MCF 10A (cell line): ENCODE data around the gene IFI27L1. TPM values are rescaled to one million over a fixed set of nuclear protein-coding genes. Genes with fewer than 3 reads are reported as not detected.

ENCODE experiments used
- BruUV-seq: library from RNA; stranded (reverse); fragments of 400-500 nt; replicated peaks from 2 replicates; lab custom pipeline; 2021; lab: Mats Ljungman, UMichigan
- CTCF ChIA-PET: fragments of 300-600 bp; sonication (Branson Sonifier 250); formaldehyde crosslinking; extraction: SDS; loops from one replicate; lab custom pipeline; 2021; ENCODE audit warnings: antibody characterized with exemption, inconsistent platforms; lab: Yijun Ruan, JAX
- POLR2A ChIA-PET: fragments of 300-600, 350-650 bp; sonication (Branson Sonifier 250); formaldehyde crosslinking; extraction: SDS; loops from one replicate; lab custom pipeline; 2020; ENCODE audit warnings: antibody characterized with exemption, inconsistent platforms; lab: Yijun Ruan, JAX
- DNase-seq: peaks from one replicate; pipeline ENCODE4 v3.0.0-alpha.2; 2018; ENCODE audit not compliant: unreplicated experiment
- H3K27ac Mint-ChIP-seq: one replicate; pipeline ENCODE4 v1.8.0; 2022; ENCODE audit warnings: mild to moderate bottlenecking, low read depth, mixed read lengths; ENCODE audit not compliant: unreplicated experiment
- H3K27me3 Mint-ChIP-seq: one replicate; pipeline ENCODE4 v1.8.0; 2022; ENCODE audit warnings: mixed read lengths; ENCODE audit not compliant: insufficient read depth, unreplicated experiment
- H3K36me3 Mint-ChIP-seq: one replicate; pipeline ENCODE4 v1.8.0; 2022; ENCODE audit warnings: mild to moderate bottlenecking, moderate library complexity, mixed read lengths; ENCODE audit not compliant: insufficient read depth, unreplicated experiment
- H3K4me1 Mint-ChIP-seq: one replicate; pipeline ENCODE4 v1.8.0; 2022; ENCODE audit warnings: mixed read lengths; ENCODE audit not compliant: insufficient read depth, unreplicated experiment
- H3K4me3 Mint-ChIP-seq: one replicate; pipeline ENCODE4 v1.8.0; 2022; ENCODE audit warnings: mild to moderate bottlenecking, moderate library complexity, mixed read lengths; ENCODE audit not compliant: unreplicated experiment
- H3K9me3 Mint-ChIP-seq: one replicate; pipeline ENCODE4 v1.8.0; 2022; ENCODE audit warnings: mixed read lengths; ENCODE audit not compliant: unreplicated experiment
- intact Hi-C: fragments of 100-400 bp; cut with micrococcal nuclease; formaldehyde crosslinking; loops from 2 replicates; pipeline ENCODE4 v1.14.1; 2022
- total RNA-seq: library from RNA; stranded (reverse); gene quantifications from 2 replicates; pipeline ENCODE4 v1.2.3, GENCODE V29; 2022
- TF ChIP-seq, protein P1 (sequence below): fragments of 200-600 bp; IDR thresholded peaks from one replicate; pipeline ENCODE4 v1.8.0; 2022; ENCODE audit warnings: antibody characterized with exemption, mild to moderate bottlenecking; ENCODE audit not compliant: unreplicated experiment

Gene IFI27L1
- total RNA-seq, 1 experiment from 2014 or later = 18.4 TPM

DNA sequence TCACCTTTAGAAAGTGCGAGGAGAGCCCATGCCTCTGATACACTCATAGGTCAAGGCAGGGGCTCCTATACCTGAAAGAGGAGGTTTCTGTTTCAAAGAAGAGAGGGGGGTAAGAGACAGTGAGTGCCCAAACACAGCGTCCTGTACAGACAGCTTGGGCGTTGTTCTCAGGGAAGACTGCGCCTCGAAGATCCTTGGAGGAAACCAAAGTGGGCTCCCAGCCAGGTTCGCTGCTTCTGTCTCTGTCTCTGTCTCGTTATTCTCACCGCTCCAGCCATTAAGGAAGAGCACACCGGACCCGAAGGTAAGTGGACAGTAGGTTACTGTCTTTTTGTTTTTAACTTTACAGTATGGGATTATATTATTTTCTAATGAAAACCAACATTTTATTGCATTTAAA lies 23.6 kb downstream of the IFI27L1 start:
- intact Hi-C loops = no loop called here
- POLR2A ChIA-PET = no interaction called here
- no TSS peak for BruUV-seq
- peaks cover under 1% of the 10 kb centered on the region for H3K4me1 Mint-ChIP-seq
- TF ChIP-seq, protein P1, sequence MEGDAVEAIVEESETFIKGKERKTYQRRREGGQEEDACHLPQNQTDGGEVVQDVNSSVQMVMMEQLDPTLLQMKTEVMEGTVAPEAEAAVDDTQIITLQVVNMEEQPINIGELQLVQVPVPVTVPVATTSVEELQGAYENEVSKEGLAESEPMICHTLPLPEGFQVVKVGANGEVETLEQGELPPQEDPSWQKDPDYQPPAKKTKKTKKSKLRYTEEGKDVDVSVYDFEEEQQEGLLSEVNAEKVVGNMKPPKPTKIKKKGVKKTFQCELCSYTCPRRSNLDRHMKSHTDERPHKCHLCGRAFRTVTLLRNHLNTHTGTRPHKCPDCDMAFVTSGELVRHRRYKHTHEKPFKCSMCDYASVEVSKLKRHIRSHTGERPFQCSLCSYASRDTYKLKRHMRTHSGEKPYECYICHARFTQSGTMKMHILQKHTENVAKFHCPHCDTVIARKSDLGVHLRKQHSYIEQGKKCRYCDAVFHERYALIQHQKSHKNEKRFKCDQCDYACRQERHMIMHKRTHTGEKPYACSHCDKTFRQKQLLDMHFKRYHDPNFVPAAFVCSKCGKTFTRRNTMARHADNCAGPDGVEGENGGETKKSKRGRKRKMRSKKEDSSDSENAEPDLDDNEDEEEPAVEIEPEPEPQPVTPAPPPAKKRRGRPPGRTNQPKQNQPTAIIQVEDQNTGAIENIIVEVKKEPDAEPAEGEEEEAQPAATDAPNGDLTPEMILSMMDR = no peak
- H3K27ac Mint-ChIP-seq = no peak overlapping the region
- no peak overlapping the region for H3K4me3 Mint-ChIP-seq
- H3K9me3 Mint-ChIP-seq = no peaks in the 10 kb centered on the region
- no peaks in the 10 kb centered on the region for H3K27me3 Mint-ChIP-seq
- no peak for DNase-seq
- CTCF ChIA-PET = interaction anchor here (1.2 kb wide), 1 partner anchor 20 kb away, joined by 3 read pairs; no protein-coding TSS in a partner anchor
- no peaks in the 10 kb centered on the region for H3K36me3 Mint-ChIP-seq

DNA sequence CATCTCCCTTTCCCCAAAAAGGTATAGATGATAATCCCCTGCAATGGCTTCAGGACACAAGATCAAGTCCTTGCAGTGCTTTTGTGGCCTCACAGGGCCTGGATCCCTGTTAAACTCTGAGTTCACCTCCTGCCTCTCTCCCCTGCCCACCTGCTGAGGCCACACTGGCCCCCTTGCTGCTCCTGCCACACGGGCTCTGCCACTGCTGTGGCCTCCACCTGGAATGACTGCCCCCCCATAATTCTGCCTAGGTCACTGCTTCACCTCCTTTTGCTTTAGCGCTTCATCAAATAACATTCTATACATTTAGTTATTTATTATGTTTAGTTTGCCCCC lies 28.8 kb downstream of the IFI27L1 start:
- intact Hi-C loops = no loop called here
- TF ChIP-seq, protein P1 = no peak
- no peak for DNase-seq
- no peaks in the 10 kb centered on the region for H3K9me3 Mint-ChIP-seq
- ChIA-PET POLR2A (interaction anchor here (0.6 kb wide), 1 partner anchor 77 kb away, joined by 3 read pairs; no protein-coding TSS in a partner anchor), CTCF (interaction anchor here (0.6 kb wide), 1 partner anchor 73 kb away, joined by 3 read pairs; no protein-coding TSS in a partner anchor)
- no peak overlapping the region for H3K27ac Mint-ChIP-seq
- no TSS peak for BruUV-seq
- peaks cover 29% of the 10 kb centered on the region for H3K4me1 Mint-ChIP-seq
- no peaks in the 10 kb centered on the region for H3K36me3 Mint-ChIP-seq
- H3K4me3 Mint-ChIP-seq = no peak overlapping the region
- H3K27me3 Mint-ChIP-seq = no peaks in the 10 kb centered on the region

DNA sequence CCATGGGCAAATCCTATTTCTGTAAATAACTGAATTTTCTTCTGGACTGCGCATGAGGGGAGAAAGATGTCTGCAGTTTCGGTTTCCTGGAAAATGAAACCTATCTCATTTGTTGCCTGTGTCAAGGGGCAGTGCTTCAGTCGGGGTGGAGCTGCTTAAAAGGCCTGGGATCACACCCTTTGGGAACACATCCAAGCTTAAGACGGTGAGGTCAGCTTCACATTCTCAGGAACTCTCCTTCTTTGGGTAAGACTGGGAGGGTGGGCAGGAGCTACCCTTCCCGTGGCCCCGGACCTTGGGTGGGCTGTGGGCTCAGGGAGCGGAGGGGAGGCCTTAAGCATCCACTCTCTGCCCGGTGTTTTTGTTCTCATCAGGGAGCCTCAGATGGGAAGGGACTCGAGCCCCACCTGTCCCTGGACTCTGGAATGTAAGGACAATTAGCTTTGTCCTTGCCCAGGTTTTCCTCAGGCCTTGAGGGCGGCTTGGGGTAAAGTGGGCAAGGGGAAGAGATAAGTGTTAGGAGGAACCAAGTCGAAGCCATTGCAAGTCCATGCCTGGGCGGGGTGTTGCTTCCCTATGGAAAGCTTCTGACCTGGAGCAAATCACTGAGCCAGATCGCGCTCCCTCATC lies 29.6 kb downstream of the IFI27L1 start, which contains the start of gene IFI27:
Gene IFI27 (plus strand): TSS at position 185 of the 630 bp plus-strand sequence.
- H3K4me1 Mint-ChIP-seq = peaks cover 33% of the 10 kb centered on the region
- no TSS peak for BruUV-seq
- TF ChIP-seq, protein P1 = no peak
- CTCF ChIA-PET = interaction anchor here (0.9 to 1.0 kb wide), 2 partner anchors 21 to 74 kb away, joined by 3 to 4 read pairs; no protein-coding TSS in a partner anchor
- peak; percentile 79 for DNase-seq
- no peaks in the 10 kb centered on the region for H3K27me3 Mint-ChIP-seq
- intact Hi-C loops = no loop called here
- H3K36me3 Mint-ChIP-seq = no peaks in the 10 kb centered on the region
- no peak within 1 kb of the TSS for H3K27ac Mint-ChIP-seq
- POLR2A ChIA-PET = interaction anchor here (0.8 to 1.3 kb wide), 3 partner anchors 12 to 30 kb away, joined by 3 to 4 read pairs (median 3); partner anchors contain the start of gene IFI27L2
- H3K4me3 Mint-ChIP-seq = no peak within 1 kb of the TSS
- H3K9me3 Mint-ChIP-seq = no peaks in the 10 kb centered on the region

DNA sequence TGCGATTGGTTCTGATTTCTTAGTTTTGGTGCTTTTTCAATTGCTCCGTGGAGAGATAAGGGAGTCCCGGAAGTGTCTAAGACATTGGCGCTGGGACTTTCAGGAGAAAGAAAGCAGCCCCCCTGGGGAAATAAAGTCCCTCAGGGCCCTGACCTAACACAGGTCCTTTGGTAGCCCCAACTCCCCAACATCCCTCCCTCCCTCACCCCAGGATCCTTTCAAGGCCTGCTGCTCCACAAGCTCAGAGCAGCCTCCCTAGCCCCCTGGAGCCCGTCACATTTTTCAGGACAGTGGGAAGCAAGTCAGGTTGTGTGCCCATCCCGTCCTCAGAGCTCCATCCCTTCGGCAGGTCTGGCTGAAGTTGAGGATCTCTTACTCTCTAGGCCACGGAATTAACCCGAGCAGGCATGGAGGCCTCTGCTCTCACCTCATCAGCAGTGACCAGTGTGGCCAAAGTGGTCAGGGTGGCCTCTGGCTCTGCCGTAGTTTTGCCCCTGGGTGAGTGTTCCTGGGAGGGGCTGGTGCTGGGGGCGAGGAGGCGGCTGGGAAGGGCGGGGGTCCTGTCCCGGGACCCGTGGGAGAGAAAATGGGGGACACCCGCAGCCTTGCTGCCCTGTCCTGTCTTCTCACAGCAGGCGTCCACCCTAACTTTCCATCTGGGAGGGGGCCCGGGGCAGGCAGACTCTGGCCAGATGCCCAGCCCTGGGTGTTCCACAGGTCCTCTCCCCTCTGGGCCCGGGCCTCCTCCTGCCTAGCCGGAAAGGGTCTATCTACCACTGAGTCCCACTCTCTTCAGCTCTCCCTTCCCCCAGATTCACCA lies 30.4 kb downstream of the IFI27L1 start:
- DNase-seq = no peak
- Mint-ChIP-seq H3K4me1 (peaks cover 33% of the 10 kb centered on the region), H3K27me3 (no peaks in the 10 kb centered on the region), H3K4me3 (no peak overlapping the region), H3K9me3 (no peaks in the 10 kb centered on the region), H3K27ac (no peak overlapping the region), H3K36me3 (no peaks in the 10 kb centered on the region)
- BruUV-seq = no TSS peak
- TF ChIP-seq, protein P1 = no peak
- ChIA-PET CTCF (interaction anchor here (0.7 to 1.9 kb wide), 3 partner anchors 21 to 1006 kb away, joined by 3 to 4 read pairs (median 3); no protein-coding TSS in a partner anchor), POLR2A (interaction anchor here (1.0 to 1.3 kb wide), 2 partner anchors 18 to 31 kb away, joined by 3 read pairs; partner anchors contain the start of gene IFI27L2)
- intact Hi-C loops = no loop called here
